HCT116 (cell line): ENCODE results near the gene PTPRCAP.

Experiments
- CTCF ChIP-seq, 3 experiments: fragments of 200-600 bp in 1 of 3; sonication (generic) in 1 of 3; IDR thresholded peaks in 2 of 3; conservative IDR thresholded peaks in 1 of 3; 2 replicates each; pipeline ENCODE4 v1.5.1; 2012 to 2017; ENCODE audit warnings: low read depth in 2 of 3, low read length in 2 of 3, antibody characterized with exemption in 1 of 3, borderline replicate concordance in 1 of 3, control low read depth in 1 of 3, mild to moderate bottlenecking in 1 of 3, mixed read lengths in 1 of 3, mixed run types in 1 of 3, moderate library complexity in 1 of 3; ENCODE audit not compliant: insufficient read depth in 1 of 3
- EZH2 ChIP-seq: fragments of 200-600 bp; sonication (generic); IDR thresholded peaks from 2 replicates; pipeline ENCODE4 v1.6.1; 2017; ENCODE audit warnings: antibody characterized with exemption, mixed run types
- JUND ChIP-seq: IDR thresholded peaks from 2 replicates; pipeline ENCODE4 v1.6.1; 2012
- MAX ChIP-seq: IDR thresholded peaks from 2 replicates; pipeline ENCODE4 v1.6.1; 2012
- POLR2A ChIP-seq: IDR thresholded peaks from 2 replicates; pipeline ENCODE4 v1.7.0; 2011; ENCODE audit warnings: borderline replicate concordance; ENCODE audit not compliant: insufficient read depth, insufficient read length; ENCODE audit errors: extremely low read depth
- POLR2AphosphoS5 ChIP-seq: IDR thresholded peaks from 2 replicates; pipeline ENCODE4 v1.6.1; 2011; ENCODE audit warnings: mild to moderate bottlenecking, low read depth, low read length, moderate library complexity
- RAD21 ChIP-seq: IDR thresholded peaks from 2 replicates; pipeline ENCODE4 v1.6.1; 2012; ENCODE audit warnings: low read depth, mild to moderate bottlenecking
- SIN3A ChIP-seq: IDR thresholded peaks from 2 replicates; pipeline ENCODE4 v1.6.1; 2012; ENCODE audit warnings: low read depth
- SP1 ChIP-seq: IDR thresholded peaks from 2 replicates; pipeline ENCODE4 v1.6.1; 2012; ENCODE audit warnings: low read depth
- TCF7L2 ChIP-seq: IDR thresholded peaks from 2 replicates; pipeline ENCODE4 v1.7.0; 2011; ENCODE audit warnings: borderline replicate concordance, inconsistent platforms; ENCODE audit not compliant: insufficient read depth, insufficient read length; ENCODE audit errors: extremely low read depth
- TF ChIP-seq, protein P1 (sequence below): IDR thresholded peaks from 2 replicates; pipeline ENCODE4 v1.6.1; 2012
- TF ChIP-seq, protein P2 (sequence below): IDR thresholded peaks from 2 replicates; pipeline ENCODE4 v1.6.1; 2012; ENCODE audit warnings: low read depth

- no peak for TF ChIP-seq SP1
- TF ChIP-seq CTCF (IDR thresholded peaks at IDR 0.05 in 2 of 3, conservative IDR thresholded peaks at IDR 0.05 in 1 of 3; ENCODE audit: borderline replicate concordance in 1 of 3, insufficient read depth in 1 of 3, low read depth in 2 of 3, low read length in 2 of 3), result peak; percentile 66 to 80 (median 75); a peak in 5 of 6 replicates
- no peak for TF ChIP-seq POLR2AphosphoS5
- TF ChIP-seq, protein P1, sequence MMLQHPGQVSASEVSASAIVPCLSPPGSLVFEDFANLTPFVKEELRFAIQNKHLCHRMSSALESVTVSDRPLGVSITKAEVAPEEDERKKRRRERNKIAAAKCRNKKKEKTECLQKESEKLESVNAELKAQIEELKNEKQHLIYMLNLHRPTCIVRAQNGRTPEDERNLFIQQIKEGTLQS, result no peak
- TF ChIP-seq MAX, result no peak
- no peak for TF ChIP-seq POLR2A
- peak; percentile 74 for TF ChIP-seq RAD21
- TF ChIP-seq, protein P2, sequence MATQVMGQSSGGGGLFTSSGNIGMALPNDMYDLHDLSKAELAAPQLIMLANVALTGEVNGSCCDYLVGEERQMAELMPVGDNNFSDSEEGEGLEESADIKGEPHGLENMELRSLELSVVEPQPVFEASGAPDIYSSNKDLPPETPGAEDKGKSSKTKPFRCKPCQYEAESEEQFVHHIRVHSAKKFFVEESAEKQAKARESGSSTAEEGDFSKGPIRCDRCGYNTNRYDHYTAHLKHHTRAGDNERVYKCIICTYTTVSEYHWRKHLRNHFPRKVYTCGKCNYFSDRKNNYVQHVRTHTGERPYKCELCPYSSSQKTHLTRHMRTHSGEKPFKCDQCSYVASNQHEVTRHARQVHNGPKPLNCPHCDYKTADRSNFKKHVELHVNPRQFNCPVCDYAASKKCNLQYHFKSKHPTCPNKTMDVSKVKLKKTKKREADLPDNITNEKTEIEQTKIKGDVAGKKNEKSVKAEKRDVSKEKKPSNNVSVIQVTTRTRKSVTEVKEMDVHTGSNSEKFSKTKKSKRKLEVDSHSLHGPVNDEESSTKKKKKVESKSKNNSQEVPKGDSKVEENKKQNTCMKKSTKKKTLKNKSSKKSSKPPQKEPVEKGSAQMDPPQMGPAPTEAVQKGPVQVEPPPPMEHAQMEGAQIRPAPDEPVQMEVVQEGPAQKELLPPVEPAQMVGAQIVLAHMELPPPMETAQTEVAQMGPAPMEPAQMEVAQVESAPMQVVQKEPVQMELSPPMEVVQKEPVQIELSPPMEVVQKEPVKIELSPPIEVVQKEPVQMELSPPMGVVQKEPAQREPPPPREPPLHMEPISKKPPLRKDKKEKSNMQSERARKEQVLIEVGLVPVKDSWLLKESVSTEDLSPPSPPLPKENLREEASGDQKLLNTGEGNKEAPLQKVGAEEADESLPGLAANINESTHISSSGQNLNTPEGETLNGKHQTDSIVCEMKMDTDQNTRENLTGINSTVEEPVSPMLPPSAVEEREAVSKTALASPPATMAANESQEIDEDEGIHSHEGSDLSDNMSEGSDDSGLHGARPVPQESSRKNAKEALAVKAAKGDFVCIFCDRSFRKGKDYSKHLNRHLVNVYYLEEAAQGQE, result no peak
- TF ChIP-seq JUND, result no peak
- TF ChIP-seq SIN3A, result no peak
- no peak for TF ChIP-seq TCF7L2
- no peak for TF ChIP-seq EZH2
Observed at GRCh38 chr11:67389477-67389876, 48.0 kb downstream of the PTPRCAP start.
